Panc1 (cell line): ENCODE measurements around the gene CRABP1. TPM values are rescaled to one million over a fixed set of nuclear protein-coding genes. Genes with fewer than 3 reads are reported as not detected.
A peak's percentile ranks its signal among the peaks of the same experiment; 100 is the strongest.
"Not testable (repeated sequence)": the region's sequence is repeated elsewhere in the genome, so short reads cannot be mapped to it uniquely, and the experiment has no call there.

Source experiments
- ATAC-seq: fragments of 200-7000 bp; cut with Tn5 transposase; 2 replicates; pipeline ENCODE4 v1.9.1; 2020; ENCODE audit warnings: mild to moderate bottlenecking, moderate library complexity
- BruUV-seq: library from RNA; stranded (reverse); fragments of 400-500 nt; replicated peaks from 2 replicates; lab custom pipeline; 2021; lab: Mats Ljungman, UMichigan
- CTCF ChIA-PET: fragments of 300-600 bp; sonication (Branson Sonifier 250); formaldehyde crosslinking; loops from one replicate; lab custom pipeline; 2022; ENCODE audit warnings: antibody characterized with exemption; lab: Charles Lee
- POLR2A ChIA-PET: fragments of 300-600 bp; sonication (Branson Sonifier 250); formaldehyde crosslinking; loops from one replicate; lab custom pipeline; 2022; ENCODE audit warnings: antibody characterized with exemption; lab: Charles Lee
- DNase-seq: peaks from one replicate; pipeline ENCODE4 v3.0.0-alpha.2; 2010; ENCODE audit warnings: low read depth, low spot score
- H3K27ac ChIP-seq: 2 replicates; pipeline ENCODE4 v1.5.1; 2011; ENCODE audit warnings: mild to moderate bottlenecking, low read length, inconsistent platforms
- H3K27me3 ChIP-seq: fragments of 200-500 bp; sonication (Bioruptor generic); 2 replicates; pipeline ENCODE4 v1.6.0; 2014; ENCODE audit warnings: low read length, inconsistent platforms; ENCODE audit not compliant: control insufficient read depth, insufficient read depth
- H3K36me3 ChIP-seq: fragments of 200-500 bp; sonication (Bioruptor generic); 2 replicates; pipeline ENCODE4 v1.5.1; 2014; ENCODE audit warnings: inconsistent platforms, mild to moderate bottlenecking, low read length, moderate library complexity; ENCODE audit not compliant: control insufficient read depth, insufficient read depth
- H3K4me1 ChIP-seq: 2 replicates; pipeline ENCODE4 v1.5.1; 2011; ENCODE audit warnings: inconsistent platforms, mild to moderate bottlenecking, low read length, moderate library complexity; ENCODE audit not compliant: control insufficient read depth, insufficient read depth
- H3K4me3 ChIP-seq, 2 experiments: 2 replicates each; pipeline ENCODE4 v1.5.1; 2011 to 2012; ENCODE audit warnings: low read depth in 2 of 2, low read length in 2 of 2, mild to moderate bottlenecking in 2 of 2, inconsistent platforms in 1 of 2, moderate library complexity in 1 of 2
- H3K9me3 ChIP-seq: fragments of 200-500 bp; sonication (Bioruptor generic); 2 replicates; pipeline ENCODE4 v1.5.1; 2014; ENCODE audit warnings: low read depth, mild to moderate bottlenecking, inconsistent platforms, low read length, moderate library complexity; ENCODE audit not compliant: control insufficient read depth, insufficient read depth
- CTCF ChIP-seq: fragments of 450-650 bp; IDR thresholded peaks from 2 replicates; pipeline ENCODE4 v1.5.1; 2017; ENCODE audit warnings: mild to moderate bottlenecking
- POLR2AphosphoS5 ChIP-seq: IDR thresholded peaks from 2 replicates; pipeline ENCODE4 v1.6.1; 2012; ENCODE audit warnings: mild to moderate bottlenecking, low read depth, low read length, moderate library complexity
- REST ChIP-seq, 2 experiments: IDR thresholded peaks; 2 replicates each; pipeline ENCODE4 v1.6.1; 2011 to 2012; ENCODE audit warnings: low read depth in 2 of 2, control low read depth in 1 of 2, low read length in 1 of 2, mild to moderate bottlenecking in 1 of 2, moderate library complexity in 1 of 2; ENCODE audit not compliant: insufficient read depth in 1 of 2
- SIN3A ChIP-seq: IDR thresholded peaks from 2 replicates; pipeline ENCODE4 v1.6.1; 2012; ENCODE audit warnings: low read depth, mild to moderate bottlenecking, low read length, moderate library complexity, borderline replicate concordance; ENCODE audit not compliant: insufficient read depth
- TCF7L2 ChIP-seq: IDR thresholded peaks from 2 replicates; pipeline ENCODE4 v1.6.1; 2011; ENCODE audit warnings: mild to moderate bottlenecking, low read depth, low read length, inconsistent platforms
- in situ Hi-C: cut with HindIII; loops from 2 replicates; pipeline ENCODE4 v1.10.0; 2016; ENCODE audit warnings: low sequenced_read_pairs, low pct_unique_long_range_greater_than_20kb
- intact Hi-C: fragments of 100-400 bp; cut with micrococcal nuclease; formaldehyde crosslinking; loops from one replicate; pipeline ENCODE4 v1.10.0; 2022; ENCODE audit not compliant: unreplicated experiment
- total RNA-seq: library from RNA; stranded (reverse); gene quantifications from one replicate; pipeline ENCODE4 v1.2.1, GENCODE V29; 2021; ENCODE audit not compliant: unreplicated experiment

Gene CRABP1
- total RNA-seq, 1 experiment from 2014 or later = 6.7 TPM

- TF ChIP-seq CTCF (no peak), TCF7L2 (no peak), SIN3A (no peak), POLR2AphosphoS5 (no peak), REST (IDR thresholded peaks at IDR 0.05; ENCODE audit: insufficient read depth in 1 of 2, low read depth in 2 of 2, low read length in 1 of 2) (no peak)
- no peak for DNase-seq
- Histone ChIP-seq H3K4me3 (no peak overlapping the region), H3K27me3 (no peaks in the 10 kb centered on the region), H3K27ac (no peak overlapping the region), H3K9me3 (no peaks in the 10 kb centered on the region), H3K36me3 (no peaks in the 10 kb centered on the region), H3K4me1 (no peaks in the 10 kb centered on the region)
- BruUV-seq = no TSS peak
- ChIA-PET CTCF (no interaction called here), POLR2A (no interaction called here)
- ATAC-seq = peak; percentile 70
- in situ Hi-C loops = no loop called here
- intact Hi-C loops = no loop called here
Observed at GRCh38 chr15:78374436-78375393, 34.6 kb downstream of the CRABP1 start.

GRCh38 chr15:78380143-78380542, 40.0 kb downstream of the CRABP1 start:
- in situ Hi-C loops, intact Hi-C loops, H3K4me3 ChIP-seq, CTCF ChIA-PET, POLR2A ChIA-PET, H3K36me3 ChIP-seq, H3K27ac ChIP-seq, ATAC-seq, H3K27me3 ChIP-seq, H3K4me1 ChIP-seq, DNase-seq, H3K9me3 ChIP-seq, BruUV-seq: not testable (repeated sequence)
